CD14-positive monocyte (primary cell): Measurements from ENCODE around the gene FBXO31. TPM values are rescaled to one million over a fixed set of nuclear protein-coding genes. Genes with fewer than 3 reads are reported as not detected.

Source experiments
- DNase-seq, 3 donors: peaks; one replicate each; pipeline ENCODE4 v3.0.0-alpha.2; 2011 to 2022
- H2AFZ ChIP-seq: 2 replicates; pipeline ENCODE4 v1.6.0; 2012; ENCODE audit warnings: mild to moderate bottlenecking, low read depth, low read length, inconsistent platforms; ENCODE audit not compliant: insufficient read depth, poor library complexity, severe bottlenecking
- H3K27ac ChIP-seq, 2 donors: 1 replicate in 1 of 2; 2 replicates in 1 of 2; pipeline ENCODE4 v1.5.1; 2012 to 2013; ENCODE audit warnings: low read length in 2 of 2, control low read depth in 1 of 2, inconsistent platforms in 1 of 2, low read depth in 1 of 2, mild to moderate bottlenecking in 1 of 2
- H3K27me3 ChIP-seq, 2 donors: one replicate each; pipeline versions ENCODE4 v1.6.0 to v1.6.1; 2011 to 2013; ENCODE audit warnings: low read length in 2 of 2; ENCODE audit not compliant: control insufficient read depth in 2 of 2, insufficient read depth in 2 of 2
- H3K36me3 ChIP-seq, 2 donors: replicated peaks in 1 of 2; 1 replicate in 1 of 2; 2 replicates in 1 of 2; pipeline versions ENCODE4 v1.5.1 to v1.6.1; 2012 to 2013; ENCODE audit warnings: low read length in 2 of 2, control low read depth in 1 of 2, inconsistent platforms in 1 of 2, mild to moderate bottlenecking in 1 of 2; ENCODE audit not compliant: insufficient read depth in 2 of 2, control insufficient read depth in 1 of 2
- H3K4me1 ChIP-seq, 2 donors: 1 replicate in 1 of 2; 2 replicates in 1 of 2; pipeline versions ENCODE4 v1.5.1 to v1.6.1; 2012 to 2013; ENCODE audit warnings: low read length in 2 of 2, control low read depth in 1 of 2, inconsistent platforms in 1 of 2, mild to moderate bottlenecking in 1 of 2, moderate library complexity in 1 of 2; ENCODE audit not compliant: insufficient read depth in 2 of 2, control insufficient read depth in 1 of 2
- H3K4me2 ChIP-seq: replicated peaks from 2 replicates; pipeline ENCODE3; 2012; ENCODE audit warnings: low read length, moderate library complexity, mild to moderate bottlenecking; ENCODE audit not compliant: poor library complexity, severe bottlenecking; ENCODE audit errors: extremely low read depth
- H3K4me3 ChIP-seq, 3 experiments: fragments of 200-600 bp in 1 of 3; sonication (generic) in 1 of 3; replicated peaks in 1 of 3; 1 replicate in 2 of 3; 2 replicates in 1 of 3; pipeline ENCODE4 v1.5.1; 2011 to 2013; ENCODE audit warnings: low read length in 3 of 3, mild to moderate bottlenecking in 3 of 3, control low read depth in 2 of 3, low read depth in 2 of 3, inconsistent platforms in 1 of 3, moderate library complexity in 1 of 3
- H3K79me2 ChIP-seq: 2 replicates; pipeline ENCODE4 v1.6.0; 2012; ENCODE audit warnings: mild to moderate bottlenecking, control low read depth, inconsistent platforms, low read length, moderate library complexity; ENCODE audit not compliant: insufficient read depth
- H3K9ac ChIP-seq: 2 replicates; pipeline ENCODE4 v1.6.0; 2017; ENCODE audit warnings: low read length, mild to moderate bottlenecking; ENCODE audit not compliant: insufficient read depth, poor library complexity, severe bottlenecking
- H3K9me3 ChIP-seq, 2 donors: replicated peaks in 1 of 2; 1 replicate in 1 of 2; 2 replicates in 1 of 2; pipeline versions ENCODE4 v1.5.1 to v1.6.1; 2012 to 2013; ENCODE audit warnings: low read length in 2 of 2, control low read depth in 1 of 2; ENCODE audit not compliant: control insufficient read depth in 1 of 2, insufficient read depth in 1 of 2
- H4K20me1 ChIP-seq: 2 replicates; pipeline ENCODE4 v1.6.0; 2012; ENCODE audit warnings: mild to moderate bottlenecking, low read length, control low read depth, moderate library complexity; ENCODE audit not compliant: insufficient read depth
- H3K27ac Mint-ChIP-seq, 7 donors: one replicate each; pipeline ENCODE4 v1.8.0; 2020; ENCODE audit warnings: mild to moderate bottlenecking in 7 of 7, mixed read lengths in 7 of 7, moderate library complexity in 6 of 7, inconsistent platforms in 2 of 7
- H3K27me3 Mint-ChIP-seq, 3 donors: one replicate each; pipeline ENCODE4 v1.8.0; 2021 to 2022; ENCODE audit warnings: low read depth in 3 of 3, mild to moderate bottlenecking in 3 of 3, mixed read lengths in 3 of 3, moderate library complexity in 3 of 3, inconsistent platforms in 1 of 3
- H3K36me3 Mint-ChIP-seq, 2 donors: one replicate each; pipeline ENCODE4 v1.8.0; 2020; ENCODE audit warnings: mixed read lengths in 2 of 2, inconsistent platforms in 1 of 2, mild to moderate bottlenecking in 1 of 2
- H3K4me1 Mint-ChIP-seq: one replicate; pipeline ENCODE4 v1.8.0; 2020; ENCODE audit warnings: mild to moderate bottlenecking, mixed read lengths
- H3K4me3 Mint-ChIP-seq, 2 donors: one replicate each; pipeline ENCODE4 v1.8.0; 2020; ENCODE audit warnings: mild to moderate bottlenecking in 2 of 2, mixed read lengths in 2 of 2, moderate library complexity in 1 of 2
- H3K9me3 Mint-ChIP-seq, 7 donors: one replicate each; pipeline ENCODE4 v1.8.0; 2020 to 2022; ENCODE audit warnings: mixed read lengths in 7 of 7, mild to moderate bottlenecking in 6 of 7, moderate library complexity in 6 of 7, inconsistent platforms in 2 of 7
- WGBS: methylation state at CpG from one replicate; pipeline ENCODE4 v1.1.5; 2013; ENCODE audit warnings: missing lambda C conversion rate; ENCODE audit not compliant: insufficient coverage; 5-methylcytosine and 5-hydroxymethylcytosine counted together
- intact Hi-C, 2 donors: fragments of 100-400 bp; cut with micrococcal nuclease; formaldehyde crosslinking; loops; one replicate each; pipeline versions ENCODE4 v1.15.0 to v1.15.1; 2023
- polyA plus RNA-seq, 3 donors: library from polyadenylated mRNA; depleted of rRNA in 1 of 3; unstranded in 2 of 3; stranded (reverse) in 1 of 3; fragments of 300-500 nt in 2 of 3; fragments of >200 nt in 1 of 3; fragmentation: Illumina TruSeq in 2 of 3; gene quantifications; 1 replicate in 2 of 3; 2 replicates in 1 of 3; pipeline ENCODE4 v1.2.3, GENCODE V29; 2012 to 2021
- TF ChIP-seq, protein P1 (sequence below): fragments of 200-600 bp; IDR thresholded peaks from one replicate; pipeline ENCODE4 v1.8.0; 2022; ENCODE audit warnings: antibody characterized with exemption, mild to moderate bottlenecking

FBXO31 gene
- polyA plus RNA-seq, 3 donors, result 2.0 to 5.6 (median 3.3) TPM

DNA sequence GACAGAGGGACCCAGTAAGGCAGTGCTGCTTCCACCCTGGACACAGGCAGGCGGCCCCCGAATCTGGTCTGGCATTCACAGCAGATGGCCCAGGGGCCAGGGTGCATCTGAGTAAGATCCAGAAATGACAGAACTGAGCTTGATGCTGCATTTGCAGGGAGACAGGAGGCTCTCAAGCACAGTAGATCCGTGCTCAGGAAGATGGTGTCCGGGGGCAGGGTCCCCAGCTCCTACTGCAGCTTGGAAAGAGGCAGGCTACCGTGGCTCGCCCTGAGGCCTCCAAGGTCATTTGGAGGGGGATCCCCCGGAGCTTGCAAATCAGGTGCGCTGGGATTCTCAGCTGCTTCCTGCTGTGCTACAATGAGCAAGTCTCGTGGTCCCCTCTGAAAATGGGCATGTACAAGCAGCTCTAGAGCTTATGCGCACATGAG, 68.6 kb downstream of the FBXO31 start:
- H3K9ac ChIP-seq, result no peak overlapping the region
- H3K4me1 Mint-ChIP-seq, result peaks cover 11% of the 10 kb centered on the region
- no peak overlapping the region for H3K27ac ChIP-seq
- H3K9me3 ChIP-seq, result no peaks in the 10 kb centered on the region
- H3K4me1 ChIP-seq, result peaks cover 7 to 11% of the 10 kb centered on the region in 2 donors
- intact Hi-C loops, result loop anchor here (5.0 kb wide), 3 partner anchors 67 to 758 kb away; partner anchors contain the start of genes FBXO31 (in 1 of the 2), MAP1LC3B (in 1 of the 2) and MTHFSD (in 1 of the 2)
- TF ChIP-seq, protein P1, sequence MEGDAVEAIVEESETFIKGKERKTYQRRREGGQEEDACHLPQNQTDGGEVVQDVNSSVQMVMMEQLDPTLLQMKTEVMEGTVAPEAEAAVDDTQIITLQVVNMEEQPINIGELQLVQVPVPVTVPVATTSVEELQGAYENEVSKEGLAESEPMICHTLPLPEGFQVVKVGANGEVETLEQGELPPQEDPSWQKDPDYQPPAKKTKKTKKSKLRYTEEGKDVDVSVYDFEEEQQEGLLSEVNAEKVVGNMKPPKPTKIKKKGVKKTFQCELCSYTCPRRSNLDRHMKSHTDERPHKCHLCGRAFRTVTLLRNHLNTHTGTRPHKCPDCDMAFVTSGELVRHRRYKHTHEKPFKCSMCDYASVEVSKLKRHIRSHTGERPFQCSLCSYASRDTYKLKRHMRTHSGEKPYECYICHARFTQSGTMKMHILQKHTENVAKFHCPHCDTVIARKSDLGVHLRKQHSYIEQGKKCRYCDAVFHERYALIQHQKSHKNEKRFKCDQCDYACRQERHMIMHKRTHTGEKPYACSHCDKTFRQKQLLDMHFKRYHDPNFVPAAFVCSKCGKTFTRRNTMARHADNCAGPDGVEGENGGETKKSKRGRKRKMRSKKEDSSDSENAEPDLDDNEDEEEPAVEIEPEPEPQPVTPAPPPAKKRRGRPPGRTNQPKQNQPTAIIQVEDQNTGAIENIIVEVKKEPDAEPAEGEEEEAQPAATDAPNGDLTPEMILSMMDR, result no peak
- no peaks in the 10 kb centered on the region for H3K36me3 ChIP-seq
- H3K79me2 ChIP-seq, result peaks cover 11% of the 10 kb centered on the region
- WGBS, result 93% methylated on average over 10 of the region's 10 CpGs
- no peak overlapping the region for H2AFZ ChIP-seq
- no peak overlapping the region for H3K4me3 ChIP-seq
- H3K9me3 Mint-ChIP-seq, result no peaks in the 10 kb centered on the region
- no peak for DNase-seq
- H3K27ac Mint-ChIP-seq, result no peak overlapping the region
- no peak overlapping the region for H3K4me2 ChIP-seq
- H3K27me3 ChIP-seq, result no peaks in the 10 kb centered on the region
- H3K27me3 Mint-ChIP-seq, result peaks cover 0 to 6% (median 0%) of the 10 kb centered on the region in 3 donors
- H3K36me3 Mint-ChIP-seq, result no peaks in the 10 kb centered on the region
- no peaks in the 10 kb centered on the region for H4K20me1 ChIP-seq
- H3K4me3 Mint-ChIP-seq, result no peak overlapping the region

DNA sequence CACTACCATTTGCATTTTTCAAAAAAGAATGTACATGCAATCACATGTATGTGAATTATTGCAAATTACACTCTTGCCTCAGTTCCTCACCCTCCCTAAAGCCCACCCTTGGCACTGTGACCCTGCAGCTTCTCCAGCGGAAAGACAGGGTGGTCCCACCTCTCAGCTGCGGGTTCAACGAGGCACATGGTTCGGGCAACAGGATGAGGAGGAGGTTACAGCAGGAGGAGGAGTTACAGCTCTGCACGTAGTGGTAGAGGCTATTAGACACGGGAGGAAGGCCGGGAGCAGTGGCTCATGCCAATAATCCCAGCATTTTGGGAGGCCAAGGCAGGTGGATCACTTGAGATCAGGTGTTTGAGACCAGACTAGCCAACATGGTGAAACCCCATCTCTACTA, 71.6 kb downstream of the FBXO31 start:
- Histone ChIP-seq H4K20me1 (no peaks in the 10 kb centered on the region), H3K9ac (no peak overlapping the region), H3K9me3 (no peaks in the 10 kb centered on the region), H3K36me3 (no peaks in the 10 kb centered on the region), H3K4me1 (peaks cover 0 to 3% of the 10 kb centered on the region in 2 donors), H3K4me2 (no peak overlapping the region), H3K4me3 (no peak overlapping the region), H3K79me2 (no peaks in the 10 kb centered on the region), H3K27ac (no peak overlapping the region), H2AFZ (no peak overlapping the region), H3K27me3 (no peaks in the 10 kb centered on the region)
- Mint-ChIP-seq H3K36me3 (peaks cover 0 to 3% of the 10 kb centered on the region in 2 donors), H3K9me3 (peaks cover 0 to 12% (median 4%) of the 10 kb centered on the region in 7 donors), H3K27me3 (peaks cover 0 to 6% (median 0%) of the 10 kb centered on the region in 3 donors), H3K4me1 (no peaks in the 10 kb centered on the region), H3K27ac (no peak overlapping the region), H3K4me3 (no peak overlapping the region)
- TF ChIP-seq, protein P1, result no peak
- no peak for DNase-seq
- intact Hi-C loops, result no loop called here
- 94% methylated on average over 4 of the region's 7 CpGs for WGBS
